A549 (cell line): ENCODE data around the gene NFX1.

Experiments
- CBX8 ChIP-seq: fragments of 200-600 bp; sonication (generic); IDR thresholded peaks from 2 replicates; pipeline ENCODE4 v1.6.1; 2016
- POLR2A ChIP-seq: IDR thresholded peaks from 2 replicates; pipeline ENCODE4 v1.6.1; 2012; ENCODE audit warnings: mild to moderate bottlenecking, low read length
- RFX5 ChIP-seq: fragments of 450-650 bp; IDR thresholded peaks from 2 replicates; pipeline ENCODE4 v1.7.1; 2014; ENCODE audit warnings: antibody characterized with exemption, mild to moderate bottlenecking, moderate library complexity
- TF ChIP-seq, protein P1 (sequence below): fragments of >200 bp; sonication (Bioruptor Twin); formaldehyde crosslinking; IDR thresholded peaks from 3 replicates; pipeline ENCODE4 v1.5.1; 2016
- TF ChIP-seq, protein P2 (sequence below): fragments of >200 bp; sonication (Bioruptor Twin); formaldehyde crosslinking; IDR thresholded peaks from 3 replicates; pipeline ENCODE4 v1.6.1; 2016
- TF ChIP-seq, protein P3 (sequence below): fragments of 150-350 bp; IDR thresholded peaks from 2 replicates; pipeline ENCODE4 v1.6.1; 2014; ENCODE audit warnings: low read depth, mild to moderate bottlenecking, low read length

DNA sequence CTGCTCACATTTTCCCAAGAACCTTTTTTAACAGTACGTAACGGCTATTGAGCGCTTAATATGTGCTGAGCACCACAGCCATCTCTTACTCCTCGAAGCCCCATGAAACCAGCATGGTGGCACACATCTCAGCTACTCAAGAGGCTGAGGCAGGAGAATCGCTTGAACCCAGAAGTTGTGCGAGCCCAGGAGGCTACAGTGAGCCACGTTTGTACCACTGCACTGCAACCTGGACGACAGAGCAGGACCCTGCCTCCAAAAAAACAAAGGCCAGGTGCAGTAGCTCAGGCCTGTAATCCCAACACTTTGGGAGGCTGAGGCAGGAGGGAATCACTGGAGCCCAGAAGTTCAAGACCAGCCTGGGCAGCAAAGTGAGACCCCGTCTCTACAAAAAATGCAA is 83.9 kb downstream of the NFX1 start:
- TF ChIP-seq, protein P1, sequence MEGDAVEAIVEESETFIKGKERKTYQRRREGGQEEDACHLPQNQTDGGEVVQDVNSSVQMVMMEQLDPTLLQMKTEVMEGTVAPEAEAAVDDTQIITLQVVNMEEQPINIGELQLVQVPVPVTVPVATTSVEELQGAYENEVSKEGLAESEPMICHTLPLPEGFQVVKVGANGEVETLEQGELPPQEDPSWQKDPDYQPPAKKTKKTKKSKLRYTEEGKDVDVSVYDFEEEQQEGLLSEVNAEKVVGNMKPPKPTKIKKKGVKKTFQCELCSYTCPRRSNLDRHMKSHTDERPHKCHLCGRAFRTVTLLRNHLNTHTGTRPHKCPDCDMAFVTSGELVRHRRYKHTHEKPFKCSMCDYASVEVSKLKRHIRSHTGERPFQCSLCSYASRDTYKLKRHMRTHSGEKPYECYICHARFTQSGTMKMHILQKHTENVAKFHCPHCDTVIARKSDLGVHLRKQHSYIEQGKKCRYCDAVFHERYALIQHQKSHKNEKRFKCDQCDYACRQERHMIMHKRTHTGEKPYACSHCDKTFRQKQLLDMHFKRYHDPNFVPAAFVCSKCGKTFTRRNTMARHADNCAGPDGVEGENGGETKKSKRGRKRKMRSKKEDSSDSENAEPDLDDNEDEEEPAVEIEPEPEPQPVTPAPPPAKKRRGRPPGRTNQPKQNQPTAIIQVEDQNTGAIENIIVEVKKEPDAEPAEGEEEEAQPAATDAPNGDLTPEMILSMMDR: no peak
- TF ChIP-seq, protein P2, sequence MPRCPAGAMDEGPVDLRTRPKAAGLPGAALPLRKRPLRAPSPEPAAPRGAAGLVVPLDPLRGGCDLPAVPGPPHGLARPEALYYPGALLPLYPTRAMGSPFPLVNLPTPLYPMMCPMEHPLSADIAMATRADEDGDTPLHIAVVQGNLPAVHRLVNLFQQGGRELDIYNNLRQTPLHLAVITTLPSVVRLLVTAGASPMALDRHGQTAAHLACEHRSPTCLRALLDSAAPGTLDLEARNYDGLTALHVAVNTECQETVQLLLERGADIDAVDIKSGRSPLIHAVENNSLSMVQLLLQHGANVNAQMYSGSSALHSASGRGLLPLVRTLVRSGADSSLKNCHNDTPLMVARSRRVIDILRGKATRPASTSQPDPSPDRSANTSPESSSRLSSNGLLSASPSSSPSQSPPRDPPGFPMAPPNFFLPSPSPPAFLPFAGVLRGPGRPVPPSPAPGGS: no peak
- no peak for TF ChIP-seq POLR2A
- TF ChIP-seq, protein P3, sequence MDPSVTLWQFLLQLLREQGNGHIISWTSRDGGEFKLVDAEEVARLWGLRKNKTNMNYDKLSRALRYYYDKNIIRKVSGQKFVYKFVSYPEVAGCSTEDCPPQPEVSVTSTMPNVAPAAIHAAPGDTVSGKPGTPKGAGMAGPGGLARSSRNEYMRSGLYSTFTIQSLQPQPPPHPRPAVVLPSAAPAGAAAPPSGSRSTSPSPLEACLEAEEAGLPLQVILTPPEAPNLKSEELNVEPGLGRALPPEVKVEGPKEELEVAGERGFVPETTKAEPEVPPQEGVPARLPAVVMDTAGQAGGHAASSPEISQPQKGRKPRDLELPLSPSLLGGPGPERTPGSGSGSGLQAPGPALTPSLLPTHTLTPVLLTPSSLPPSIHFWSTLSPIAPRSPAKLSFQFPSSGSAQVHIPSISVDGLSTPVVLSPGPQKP: no peak
- TF ChIP-seq RFX5: no peak
- no peak for TF ChIP-seq CBX8
